GM21737 (cell line): ENCODE data around the gene MRPL9.

Experiments
- ATAC-seq: cut with Tn5 transposase; IDR thresholded peaks from one replicate; pipeline ENCODE4 v1.9.1; 2021; ENCODE audit warnings: mild to moderate bottlenecking, moderate library complexity; ENCODE audit not compliant: unreplicated experiment

MRPL9 gene

GRCh38 chr1:151713874-151714273 lies 49.4 kb downstream of the MRPL9 start:
- no peak for ATAC-seq

DNA sequence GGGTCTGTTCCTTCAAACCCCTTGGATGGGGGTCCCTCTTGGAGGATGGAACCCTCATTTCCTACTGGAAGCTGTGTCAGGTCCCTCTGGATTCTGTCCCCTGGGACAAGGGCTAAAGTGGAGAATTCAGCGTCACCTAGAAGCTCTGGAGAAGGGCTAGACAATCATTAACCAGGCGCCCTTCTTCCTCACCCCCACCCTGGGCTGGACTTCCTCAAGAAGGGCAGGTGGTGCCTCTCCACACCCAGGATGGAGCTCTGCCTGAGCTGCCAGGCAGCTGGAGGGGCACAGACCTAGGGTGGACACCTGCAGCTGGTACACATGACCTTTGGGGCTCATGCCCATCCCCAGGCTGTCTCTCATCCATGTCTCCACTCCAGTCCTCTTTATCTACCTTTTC lies 50.3 kb downstream of the MRPL9 start:
- no peak for ATAC-seq

- no peak for ATAC-seq
Observed at GRCh38 chr1:151711951-151712350, 51.3 kb downstream of the MRPL9 start.

GRCh38 chr1:151711044-151711800 lies 52.1 kb downstream of the MRPL9 start:
- no peak for ATAC-seq

- ATAC-seq = no peak
Observed at GRCh38 chr1:151710187-151710840, 53.0 kb downstream of the MRPL9 start.
